Uterus (tissue), 4 donors: ENCODE results near the gene MPDU1. TPM values are rescaled to one million over a fixed set of nuclear protein-coding genes. Genes with fewer than 3 reads are reported as not detected.

ENCODE experiments used
- DNase-seq, 2 donors: peaks; one replicate each; pipeline ENCODE4 v3.0.0-alpha.2; 2019 to 2020
- H3K27ac ChIP-seq, 2 donors: fragments of 200-600 bp; sonication (generic); 1 replicate in 1 of 2; 2 replicates in 1 of 2; pipeline ENCODE4 v1.5.1; 2016 to 2018
- H3K27me3 ChIP-seq, 2 donors: fragments of 200-600 bp; sonication (generic); one replicate each; pipeline ENCODE4 v1.5.1; 2018 to 2019; ENCODE audit warnings: control low read depth in 1 of 2
- H3K36me3 ChIP-seq, 2 donors: fragments of 200-600 bp; sonication (generic); one replicate each; pipeline ENCODE4 v1.5.1; 2019; ENCODE audit warnings: control low read depth in 1 of 2
- H3K4me1 ChIP-seq, 2 donors: fragments of 200-600 bp; sonication (generic); one replicate each; pipeline ENCODE4 v1.5.1; 2018 to 2019; ENCODE audit warnings: control low read depth in 1 of 2
- H3K4me3 ChIP-seq, 2 donors: fragments of 200-600 bp; sonication (generic); 1 replicate in 1 of 2; 2 replicates in 1 of 2; pipeline ENCODE4 v1.5.1; 2018 to 2019; ENCODE audit warnings: mild to moderate bottlenecking in 1 of 2
- H3K9me3 ChIP-seq, 2 donors: fragments of 200-600 bp; sonication (generic); one replicate each; pipeline ENCODE4 v1.5.1; 2019; ENCODE audit warnings: control low read depth in 1 of 2
- CTCF ChIP-seq, 4 experiments: fragments of 200-600 bp in 2 of 4; fragments of 450-650 bp in 2 of 4; sonication (generic) in 2 of 4; IDR thresholded peaks; one replicate each; pipeline ENCODE4 v1.5.1; 2016 to 2019; ENCODE audit warnings: antibody characterized with exemption in 4 of 4, mild to moderate bottlenecking in 2 of 4, moderate library complexity in 1 of 4
- POLR2A ChIP-seq, 2 donors: fragments of 450-650 bp; IDR thresholded peaks; one replicate each; pipeline ENCODE4 v1.6.1; 2016; ENCODE audit warnings: antibody characterized with exemption in 2 of 2, mild to moderate bottlenecking in 1 of 2, moderate library complexity in 1 of 2
- intact Hi-C: fragments of 100-400 bp; cut with DNase I; formaldehyde crosslinking; loops from one replicate; pipeline ENCODE4 v1.15.1; 2023; ENCODE audit warnings: low total_unique reads
- total RNA-seq, 4 donors: library from RNA; depleted of rRNA in 3 of 4; stranded (reverse); fragments of >200 nt in 3 of 4; gene quantifications; one replicate each; pipeline versions ENCODE4 v1.1.0 to v1.2.4, GENCODE V29; 2014 to 2023
- donor health status: DM: yes; HTN: yes; CAD: no.

Gene MPDU1
- total RNA-seq, 4 donors from 2014 or later: 2.6 to 63.6 (median 35.0) TPM

GRCh38 chr17:7577327-7578199 is 6.1 kb upstream of the MPDU1 start:
- Histone ChIP-seq H3K4me1 (peaks cover under 1 to 7% of the 10 kb centered on the region in 2 donors), H3K4me3 (no peak overlapping the region), H3K27me3 (no peaks in the 10 kb centered on the region), H3K27ac (no peak overlapping the region), H3K36me3 (no peaks in the 10 kb centered on the region), H3K9me3 (no peaks in the 10 kb centered on the region)
- DNase-seq: no peak
- intact Hi-C loops: no loop called here
- TF ChIP-seq POLR2A (IDR thresholded peaks at IDR 0.05) (no peak), CTCF (IDR thresholded peaks at IDR 0.05) (no peak)

GRCh38 chr17:7579001-7579833 is 4.4 kb upstream of the MPDU1 start, which contains the start of gene CD68:
CD68 (plus strand) TSS chr17:7579638; CDS start chr17:7579678, 40 bp downstream.
- Histone ChIP-seq H3K9me3 (no peaks in the 10 kb centered on the region), H3K4me1 (peaks cover 7 to 8% of the 10 kb centered on the region in 2 donors), H3K27me3 (no peaks in the 10 kb centered on the region), H3K27ac (peak within 1 kb of the TSS; percentile 76), H3K36me3 (no peaks in the 10 kb centered on the region), H3K4me3 (no peak within 1 kb of the TSS)
- peak in 1 of 2 donors; percentile 30 for TF ChIP-seq POLR2A (IDR thresholded peaks at IDR 0.05)
- no peak for TF ChIP-seq CTCF (IDR thresholded peaks at IDR 0.05)
- intact Hi-C loops: no loop called here
- DNase-seq: peak; percentile 54 to 74

GRCh38 chr17:7579834-7580603 is 3.6 kb upstream of the MPDU1 start:
- H3K4me3 ChIP-seq: no peak overlapping the region
- TF ChIP-seq CTCF (IDR thresholded peaks at IDR 0.05) (no peak), POLR2A (IDR thresholded peaks at IDR 0.05) (no peak)
- no peaks in the 10 kb centered on the region for H3K27me3 ChIP-seq
- DNase-seq: no peak
- intact Hi-C loops: loop anchor here (10.0 kb wide), 1 partner anchor 225 kb away; the partner anchor contains the start of genes KCTD11 and TMEM95
- H3K36me3 ChIP-seq: no peaks in the 10 kb centered on the region
- H3K27ac ChIP-seq: peak overlapping the region; percentile 76
- peaks cover 7% of the 10 kb centered on the region in 2 donors for H3K4me1 ChIP-seq
- H3K9me3 ChIP-seq: no peaks in the 10 kb centered on the region

DNA sequence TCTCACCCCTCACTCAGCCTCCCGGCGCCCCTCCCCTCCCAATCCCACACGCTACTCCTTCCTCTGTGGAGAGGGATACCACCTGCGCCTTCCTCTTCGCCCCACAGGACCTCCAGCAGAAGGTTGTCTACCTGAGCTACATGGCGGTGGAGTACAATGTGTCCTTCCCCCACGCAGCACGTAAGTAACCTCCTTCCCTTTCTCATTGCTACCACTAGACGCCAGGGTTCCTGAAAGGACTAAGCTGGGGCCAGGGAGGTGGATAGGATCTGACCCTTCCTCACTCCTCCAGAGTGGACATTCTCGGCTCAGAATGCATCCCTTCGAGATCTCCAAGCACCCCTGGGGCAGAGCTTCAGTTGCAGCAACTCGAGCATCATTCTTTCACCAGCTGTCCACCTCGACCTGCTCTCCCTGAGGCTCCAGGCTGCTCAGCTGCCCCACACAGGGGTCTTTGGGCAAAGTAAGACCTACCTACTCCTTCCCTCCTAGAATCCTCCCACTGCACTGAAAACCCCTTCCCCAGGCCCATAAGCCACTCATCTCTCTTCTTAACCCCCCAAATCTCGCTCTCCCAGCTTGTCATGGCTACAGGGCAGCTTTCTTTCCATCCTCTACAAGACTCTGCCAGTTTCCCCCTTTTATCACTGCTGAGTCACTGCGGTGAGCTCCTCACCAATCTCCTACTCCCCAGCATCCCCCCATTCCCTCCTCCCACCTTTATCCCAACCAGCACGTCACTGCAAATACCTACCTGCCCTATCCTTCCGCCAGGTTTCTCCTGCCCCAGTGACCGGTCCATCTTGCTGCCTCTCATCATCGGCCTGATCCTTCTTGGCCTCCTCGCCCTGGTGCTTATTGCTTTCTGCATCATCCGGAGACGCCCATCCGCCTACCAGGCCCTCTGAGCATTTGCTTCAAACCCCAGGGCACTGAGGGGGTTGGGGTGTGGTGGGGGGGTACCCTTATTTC is 2.8 kb upstream of the MPDU1 start:
- DNase-seq: no peak
- H3K4me3 ChIP-seq: no peak overlapping the region
- no peaks in the 10 kb centered on the region for H3K36me3 ChIP-seq
- H3K27me3 ChIP-seq: no peaks in the 10 kb centered on the region
- peak overlapping the region; percentile 76 to 96 for H3K27ac ChIP-seq
- intact Hi-C loops: loop anchor here (10.0 kb wide), 1 partner anchor 226 kb away; the partner anchor contains the start of genes KCTD11 and TMEM95
- peaks cover 7% of the 10 kb centered on the region in 2 donors for H3K4me1 ChIP-seq
- no peaks in the 10 kb centered on the region for H3K9me3 ChIP-seq
- TF ChIP-seq POLR2A (IDR thresholded peaks at IDR 0.05) (no peak), CTCF (IDR thresholded peaks at IDR 0.05) (no peak)
